ENCODE data around the gene LPIN3.

Gene LPIN3

GRCh38 chr20:41367393-41367695 lies 26.7 kb downstream of the LPIN3 start:
- DNase-seq: no peak

- no peak for DNase-seq
Observed at GRCh38 chr20:41367956-41368355, 27.3 kb downstream of the LPIN3 start.

GRCh38 chr20:41369673-41370072 lies 29.1 kb downstream of the LPIN3 start:
- no peak for DNase-seq

GRCh38 chr20:41370176-41370575 lies 29.6 kb downstream of the LPIN3 start:
- DNase-seq: no peak

GRCh38 chr20:41371371-41371770 lies 30.8 kb downstream of the LPIN3 start:
- no peak for DNase-seq

- DNase-seq: no peak
Observed at GRCh38 chr20:41373251-41373783, 32.7 kb downstream of the LPIN3 start.

- no peak for DNase-seq
Observed at GRCh38 chr20:41373931-41374920, 33.6 kb downstream of the LPIN3 start.

GRCh38 chr20:41375846-41376245 lies 35.2 kb downstream of the LPIN3 start:
- no peak for DNase-seq

GRCh38 chr20:41376349-41376748 lies 35.7 kb downstream of the LPIN3 start:
- DNase-seq: no peak

GRCh38 chr20:41377275-41377674 lies 36.7 kb downstream of the LPIN3 start:
- no peak for DNase-seq

GRCh38 chr20:41379551-41379950 lies 38.9 kb downstream of the LPIN3 start:
- DNase-seq: no peak

- DNase-seq: no peak
Observed at GRCh38 chr20:41380551-41381193, 40.1 kb downstream of the LPIN3 start.

- no peak for DNase-seq
Observed at GRCh38 chr20:41382791-41383305, 42.2 kb downstream of the LPIN3 start.

GRCh38 chr20:41386502-41387427 lies 46.1 kb downstream of the LPIN3 start:
- DNase-seq: no peak

GRCh38 chr20:41387444-41387851 lies 46.8 kb downstream of the LPIN3 start:
- no peak for DNase-seq

GRCh38 chr20:41390889-41391288 lies 50.3 kb downstream of the LPIN3 start:
- no peak for DNase-seq

- DNase-seq: no peak
Observed at GRCh38 chr20:41391587-41392001, 51.0 kb downstream of the LPIN3 start.

- DNase-seq: no peak
Observed at GRCh38 chr20:41392295-41392694, 51.7 kb downstream of the LPIN3 start.

GRCh38 chr20:41392871-41393704 lies 52.5 kb downstream of the LPIN3 start:
- no peak for DNase-seq

- DNase-seq: no peak
Observed at GRCh38 chr20:41393705-41394066, 53.1 kb downstream of the LPIN3 start.

- DNase-seq: no peak
Observed at GRCh38 chr20:41394081-41394480, 53.5 kb downstream of the LPIN3 start.
